SU-DHL-6 (cell line): ENCODE data around the gene UBE2D2.

Source experiments
- H2AFZ ChIP-seq: fragments of 200-600 bp; sonication (generic); 2 replicates; pipeline ENCODE4 v1.6.1; 2014; ENCODE audit warnings: low read depth, mild to moderate bottlenecking, moderate library complexity, mixed read lengths, antibody characterized with exemption, low read length; ENCODE audit not compliant: severe bottlenecking
- H3F3A ChIP-seq: fragments of 200-600 bp; shearing (Covaris generic); 2 replicates; pipeline ENCODE4 v1.6.0; 2016; ENCODE audit warnings: antibody characterized with exemption, mild to moderate bottlenecking; ENCODE audit not compliant: insufficient read depth
- H3K27ac ChIP-seq: fragments of 200-600 bp; sonication (generic); 2 replicates; pipeline ENCODE4 v1.5.1; 2016; ENCODE audit warnings: low read depth, mild to moderate bottlenecking, low read length, moderate library complexity, mixed read lengths
- H3K27me3 ChIP-seq: fragments of 200-600 bp; sonication (generic), shearing (Covaris generic); 2 replicates; pipeline ENCODE4 v1.6.0; 2014; ENCODE audit warnings: mild to moderate bottlenecking, low read length
- H3K36me3 ChIP-seq: fragments of 200-600 bp; sonication (generic); 2 replicates; pipeline ENCODE4 v1.6.1; 2014; ENCODE audit warnings: mild to moderate bottlenecking, low read length, mixed read lengths
- H3K4me2 ChIP-seq: fragments of 300-600, 200-600 bp; shearing (Covaris generic), sonication (generic); 2 replicates; pipeline ENCODE4 v1.6.0; 2014; ENCODE audit warnings: low read length, low read depth, mild to moderate bottlenecking; ENCODE audit not compliant: poor library complexity, severe bottlenecking
- H3K4me3 ChIP-seq: fragments of 200-600 bp; sonication (generic); 2 replicates; pipeline ENCODE4 v1.5.1; 2014; ENCODE audit warnings: antibody characterized with exemption, low read length, mild to moderate bottlenecking, mixed read lengths; ENCODE audit not compliant: insufficient read depth, poor library complexity, severe bottlenecking
- H3K79me2 ChIP-seq: fragments of 200-600 bp; sonication (generic); 2 replicates; pipeline ENCODE4 v1.6.1; 2014; ENCODE audit warnings: mild to moderate bottlenecking, low read length, moderate library complexity; ENCODE audit not compliant: insufficient read depth
- H3K9ac ChIP-seq: fragments of 200-600 bp; sonication (generic); 2 replicates; pipeline ENCODE4 v1.7.0; 2014; ENCODE audit warnings: mild to moderate bottlenecking, low read length
- H3K9me2 ChIP-seq: fragments of 200-600 bp; sonication (generic); replicated peaks from 2 replicates; pipeline ENCODE4 v1.6.1; 2014; ENCODE audit warnings: low read length; ENCODE audit not compliant: insufficient read depth
- H3K9me3 ChIP-seq: fragments of 200-600 bp; sonication (generic); 2 replicates; pipeline ENCODE4 v1.6.1; 2014; ENCODE audit warnings: low read length, mixed read lengths; ENCODE audit not compliant: insufficient read depth
- H4K20me1 ChIP-seq: fragments of 200-600 bp; sonication (generic); 2 replicates; pipeline ENCODE4 v1.6.1; 2014; ENCODE audit warnings: low read depth, mild to moderate bottlenecking, antibody characterized with exemption, low read length, moderate library complexity, mixed read lengths
- EZH2phosphoT487 ChIP-seq: fragments of 200-600 bp; sonication (generic), shearing (Covaris generic); conservative IDR thresholded peaks from 2 replicates; pipeline ENCODE4 v1.6.1; 2018; ENCODE audit warnings: mild to moderate bottlenecking, antibody characterized with exemption, low read length, moderate library complexity, mixed read lengths
- TF ChIP-seq, protein P1 (sequence below): fragments of 200-600 bp; sonication (generic); IDR thresholded peaks from one replicate; pipeline ENCODE4 v1.5.1; 2017; ENCODE audit warnings: antibody characterized with exemption, mild to moderate bottlenecking, low read length, moderate library complexity; ENCODE audit not compliant: insufficient read depth, poor library complexity, severe bottlenecking

Gene UBE2D2

DNA sequence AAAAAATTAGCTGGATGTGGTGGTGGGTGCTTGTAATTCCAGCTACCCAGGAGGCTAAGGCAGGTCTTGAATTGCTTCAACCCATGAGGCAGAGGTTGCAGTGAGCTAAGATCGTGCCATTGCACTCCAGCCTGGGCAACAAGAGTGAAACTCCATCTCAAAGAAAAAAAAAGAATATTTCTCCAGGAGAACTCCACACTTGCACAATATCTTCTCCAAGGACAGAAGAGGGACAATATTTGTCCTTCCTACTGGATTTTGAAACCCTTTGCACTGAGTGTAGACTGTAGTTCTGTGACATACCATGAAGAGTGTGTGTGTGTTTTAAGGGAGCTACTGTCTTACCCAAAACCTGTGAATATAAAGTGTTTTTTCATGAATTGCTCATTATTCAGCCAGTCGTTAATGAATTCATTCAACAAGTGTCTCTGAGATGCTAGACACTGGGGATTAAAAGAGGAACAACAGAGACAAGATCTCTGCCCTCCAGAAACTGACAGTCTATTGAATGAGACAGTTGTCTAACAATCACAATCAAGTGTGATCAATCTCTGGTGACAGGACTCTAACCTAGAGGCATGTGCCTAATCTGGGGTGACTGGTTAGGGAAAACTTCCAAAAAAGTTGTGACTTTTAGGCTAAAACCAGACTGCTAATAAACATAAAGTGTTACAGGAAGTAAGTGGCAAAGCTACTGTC is 9.8 kb upstream of the UBE2D2 start:
- Histone ChIP-seq H3K27ac (no peak overlapping the region), H3K4me2 (no peak overlapping the region), H3K9me3 (no peaks in the 10 kb centered on the region), H3K9ac (no peak overlapping the region), H4K20me1 (no peaks in the 10 kb centered on the region), H3K9me2 (no peaks in the 10 kb centered on the region), H3K79me2 (no peaks in the 10 kb centered on the region), H3K27me3 (0 out of 2 replicates have a peak, but pooled peaks cover 2% of the 10 kb centered on the region), H3K36me3 (no peaks in the 10 kb centered on the region), H3F3A (0 out of 2 replicates have a peak, but pooled peaks cover under 1% of the 10 kb centered on the region), H2AFZ (peak overlapping the region; percentile 32), H3K4me3 (no peak overlapping the region)
- TF ChIP-seq EZH2phosphoT487: no peak
- TF ChIP-seq, protein P1, sequence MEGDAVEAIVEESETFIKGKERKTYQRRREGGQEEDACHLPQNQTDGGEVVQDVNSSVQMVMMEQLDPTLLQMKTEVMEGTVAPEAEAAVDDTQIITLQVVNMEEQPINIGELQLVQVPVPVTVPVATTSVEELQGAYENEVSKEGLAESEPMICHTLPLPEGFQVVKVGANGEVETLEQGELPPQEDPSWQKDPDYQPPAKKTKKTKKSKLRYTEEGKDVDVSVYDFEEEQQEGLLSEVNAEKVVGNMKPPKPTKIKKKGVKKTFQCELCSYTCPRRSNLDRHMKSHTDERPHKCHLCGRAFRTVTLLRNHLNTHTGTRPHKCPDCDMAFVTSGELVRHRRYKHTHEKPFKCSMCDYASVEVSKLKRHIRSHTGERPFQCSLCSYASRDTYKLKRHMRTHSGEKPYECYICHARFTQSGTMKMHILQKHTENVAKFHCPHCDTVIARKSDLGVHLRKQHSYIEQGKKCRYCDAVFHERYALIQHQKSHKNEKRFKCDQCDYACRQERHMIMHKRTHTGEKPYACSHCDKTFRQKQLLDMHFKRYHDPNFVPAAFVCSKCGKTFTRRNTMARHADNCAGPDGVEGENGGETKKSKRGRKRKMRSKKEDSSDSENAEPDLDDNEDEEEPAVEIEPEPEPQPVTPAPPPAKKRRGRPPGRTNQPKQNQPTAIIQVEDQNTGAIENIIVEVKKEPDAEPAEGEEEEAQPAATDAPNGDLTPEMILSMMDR: no peak

DNA sequence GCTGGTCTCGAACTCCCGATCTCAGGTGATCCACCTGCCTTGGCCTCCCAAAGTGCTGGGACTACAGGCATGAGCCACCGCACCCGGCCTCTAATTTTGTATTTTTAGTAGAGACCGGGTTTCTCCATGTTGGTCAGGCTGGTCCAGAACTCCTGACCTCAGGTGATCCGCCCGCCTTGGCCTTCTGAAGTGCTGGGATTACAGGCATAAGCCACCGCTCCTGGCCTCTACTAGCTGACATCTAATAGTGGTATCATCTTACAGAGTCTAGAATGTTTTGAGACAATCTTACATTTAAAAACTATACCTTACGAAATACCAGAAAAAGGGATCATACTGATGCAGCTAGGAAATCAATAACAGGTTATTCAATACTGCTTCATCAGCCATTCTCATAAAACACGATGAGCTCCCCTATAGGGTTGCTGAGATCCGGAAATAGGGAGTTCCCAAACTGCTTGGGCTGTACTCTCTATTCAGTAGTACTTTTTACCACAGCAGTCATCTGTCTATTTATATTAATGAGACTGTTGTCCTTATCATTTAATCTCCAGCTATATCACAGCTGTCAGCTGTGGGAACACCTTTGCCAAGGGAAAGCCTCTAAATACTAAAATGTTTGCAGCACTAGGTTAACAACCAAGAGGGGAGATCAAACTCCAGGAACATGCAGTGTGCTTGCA is 8.1 kb upstream of the UBE2D2 start:
- Histone ChIP-seq H3K36me3 (no peaks in the 10 kb centered on the region), H3K27ac (no peak overlapping the region), H4K20me1 (no peaks in the 10 kb centered on the region), H3K9me2 (no peaks in the 10 kb centered on the region), H3K4me2 (no peak overlapping the region), H3K79me2 (no peaks in the 10 kb centered on the region), H3K9ac (no peak overlapping the region), H3F3A (peaks cover 2% of the 10 kb centered on the region; the same call in 1 of the 2 replicates), H3K4me3 (no peak overlapping the region), H3K27me3 (0 out of 2 replicates have a peak, but pooled peaks cover 2% of the 10 kb centered on the region), H2AFZ (no peak overlapping the region), H3K9me3 (no peaks in the 10 kb centered on the region)
- TF ChIP-seq EZH2phosphoT487: no peak
- TF ChIP-seq, protein P1: no peak

DNA sequence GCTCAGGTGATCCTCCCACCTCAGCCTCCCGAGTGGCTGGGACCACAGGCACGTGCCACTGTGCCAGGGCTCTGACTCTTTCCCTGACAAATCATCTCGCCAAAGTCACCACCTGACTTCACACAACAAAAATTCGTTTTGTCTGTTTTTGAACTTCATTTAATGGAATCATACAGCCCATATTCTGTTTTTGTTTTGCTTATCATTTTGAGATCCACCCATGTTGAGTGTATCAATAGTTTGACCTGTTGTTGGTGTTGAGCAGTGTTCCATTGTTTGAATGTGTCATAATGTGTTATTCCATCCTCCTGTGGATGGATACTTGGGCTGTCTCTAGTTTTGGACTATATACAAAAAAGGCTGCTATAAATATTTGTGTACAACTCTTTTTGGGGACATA is 6.9 kb upstream of the UBE2D2 start:
- H3K36me3 ChIP-seq: no peaks in the 10 kb centered on the region
- TF ChIP-seq, protein P1: no peak
- TF ChIP-seq EZH2phosphoT487: no peak
- peaks cover 2% of the 10 kb centered on the region; the same call in 1 of the 2 replicates for H3F3A ChIP-seq
- 0 out of 2 replicates have a peak, but pooled peaks cover 2% of the 10 kb centered on the region for H3K27me3 ChIP-seq
- no peak overlapping the region for H3K9ac ChIP-seq
- H3K4me2 ChIP-seq: no peak overlapping the region
- H3K79me2 ChIP-seq: no peaks in the 10 kb centered on the region
- no peak overlapping the region for H3K4me3 ChIP-seq
- no peak overlapping the region for H3K27ac ChIP-seq
- no peaks in the 10 kb centered on the region for H4K20me1 ChIP-seq
- H3K9me3 ChIP-seq: no peaks in the 10 kb centered on the region
- no peaks in the 10 kb centered on the region for H3K9me2 ChIP-seq
- no peak overlapping the region for H2AFZ ChIP-seq
